Ishikawa (cell line): ENCODE results near the gene RAI14.

Experiments used
- CEBPB ChIP-seq: IDR thresholded peaks from 2 replicates; pipeline ENCODE4 v1.6.1; 2012
- CREB1 ChIP-seq: IDR thresholded peaks from 2 replicates; pipeline ENCODE4 v1.6.1; 2012; ENCODE audit warnings: low read depth
- EGR1 ChIP-seq: IDR thresholded peaks from 2 replicates; pipeline ENCODE4 v1.6.1; 2012
- EP300 ChIP-seq: IDR thresholded peaks from 2 replicates; pipeline ENCODE4 v1.6.1; 2012; ENCODE audit warnings: borderline replicate concordance
- FOXM1 ChIP-seq: IDR thresholded peaks from 2 replicates; pipeline ENCODE4 v1.6.1; 2012; ENCODE audit warnings: low read depth, borderline replicate concordance
- NFIC ChIP-seq: IDR thresholded peaks from 2 replicates; pipeline ENCODE4 v1.6.1; 2012
- RAD21 ChIP-seq: IDR thresholded peaks from 2 replicates; pipeline ENCODE4 v1.6.1; 2012; ENCODE audit warnings: low read depth
- TAF1 ChIP-seq: IDR thresholded peaks from 2 replicates; pipeline ENCODE4 v1.6.1; 2012; ENCODE audit warnings: low read depth, mild to moderate bottlenecking
- TCF12 ChIP-seq: IDR thresholded peaks from 2 replicates; pipeline ENCODE4 v1.6.1; 2012; ENCODE audit warnings: low read depth
- TEAD4 ChIP-seq: IDR thresholded peaks from 2 replicates; pipeline ENCODE4 v1.6.1; 2012
- USF1 ChIP-seq: IDR thresholded peaks from 2 replicates; pipeline ENCODE4 v1.6.1; 2012
- YY1 ChIP-seq: IDR thresholded peaks from 2 replicates; pipeline ENCODE4 v1.6.1; 2012; ENCODE audit warnings: low read depth
- ZBTB7A ChIP-seq: IDR thresholded peaks from 2 replicates; pipeline ENCODE4 v1.6.1; 2012; ENCODE audit warnings: low read depth
- TF ChIP-seq, protein P1 (sequence below): IDR thresholded peaks from 2 replicates; pipeline ENCODE4 v1.6.1; 2012; ENCODE audit warnings: low read depth, mild to moderate bottlenecking
- TF ChIP-seq, protein P2 (sequence below): IDR thresholded peaks from 2 replicates; pipeline ENCODE4 v1.6.1; 2012

RAI14 gene

GRCh38 chr5:34802834-34803563 is 146.9 kb downstream of the RAI14 start:
- TF ChIP-seq USF1 (no peak), TEAD4 (no peak), EGR1 (no peak), ZBTB7A (no peak), CEBPB (no peak), CREB1 (no peak), RAD21 (no peak), FOXM1 (no peak), TAF1 (no peak), NFIC (no peak), YY1 (no peak), EP300 (no peak), TCF12 (no peak)
- TF ChIP-seq, protein P1, sequence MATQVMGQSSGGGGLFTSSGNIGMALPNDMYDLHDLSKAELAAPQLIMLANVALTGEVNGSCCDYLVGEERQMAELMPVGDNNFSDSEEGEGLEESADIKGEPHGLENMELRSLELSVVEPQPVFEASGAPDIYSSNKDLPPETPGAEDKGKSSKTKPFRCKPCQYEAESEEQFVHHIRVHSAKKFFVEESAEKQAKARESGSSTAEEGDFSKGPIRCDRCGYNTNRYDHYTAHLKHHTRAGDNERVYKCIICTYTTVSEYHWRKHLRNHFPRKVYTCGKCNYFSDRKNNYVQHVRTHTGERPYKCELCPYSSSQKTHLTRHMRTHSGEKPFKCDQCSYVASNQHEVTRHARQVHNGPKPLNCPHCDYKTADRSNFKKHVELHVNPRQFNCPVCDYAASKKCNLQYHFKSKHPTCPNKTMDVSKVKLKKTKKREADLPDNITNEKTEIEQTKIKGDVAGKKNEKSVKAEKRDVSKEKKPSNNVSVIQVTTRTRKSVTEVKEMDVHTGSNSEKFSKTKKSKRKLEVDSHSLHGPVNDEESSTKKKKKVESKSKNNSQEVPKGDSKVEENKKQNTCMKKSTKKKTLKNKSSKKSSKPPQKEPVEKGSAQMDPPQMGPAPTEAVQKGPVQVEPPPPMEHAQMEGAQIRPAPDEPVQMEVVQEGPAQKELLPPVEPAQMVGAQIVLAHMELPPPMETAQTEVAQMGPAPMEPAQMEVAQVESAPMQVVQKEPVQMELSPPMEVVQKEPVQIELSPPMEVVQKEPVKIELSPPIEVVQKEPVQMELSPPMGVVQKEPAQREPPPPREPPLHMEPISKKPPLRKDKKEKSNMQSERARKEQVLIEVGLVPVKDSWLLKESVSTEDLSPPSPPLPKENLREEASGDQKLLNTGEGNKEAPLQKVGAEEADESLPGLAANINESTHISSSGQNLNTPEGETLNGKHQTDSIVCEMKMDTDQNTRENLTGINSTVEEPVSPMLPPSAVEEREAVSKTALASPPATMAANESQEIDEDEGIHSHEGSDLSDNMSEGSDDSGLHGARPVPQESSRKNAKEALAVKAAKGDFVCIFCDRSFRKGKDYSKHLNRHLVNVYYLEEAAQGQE: no peak
- TF ChIP-seq, protein P2, sequence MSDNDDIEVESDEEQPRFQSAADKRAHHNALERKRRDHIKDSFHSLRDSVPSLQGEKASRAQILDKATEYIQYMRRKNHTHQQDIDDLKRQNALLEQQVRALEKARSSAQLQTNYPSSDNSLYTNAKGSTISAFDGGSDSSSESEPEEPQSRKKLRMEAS: no peak

GRCh38 chr5:34803974-34804732 is 148.0 kb downstream of the RAI14 start:
- TF ChIP-seq EP300 (no peak), TAF1 (no peak)

DNA sequence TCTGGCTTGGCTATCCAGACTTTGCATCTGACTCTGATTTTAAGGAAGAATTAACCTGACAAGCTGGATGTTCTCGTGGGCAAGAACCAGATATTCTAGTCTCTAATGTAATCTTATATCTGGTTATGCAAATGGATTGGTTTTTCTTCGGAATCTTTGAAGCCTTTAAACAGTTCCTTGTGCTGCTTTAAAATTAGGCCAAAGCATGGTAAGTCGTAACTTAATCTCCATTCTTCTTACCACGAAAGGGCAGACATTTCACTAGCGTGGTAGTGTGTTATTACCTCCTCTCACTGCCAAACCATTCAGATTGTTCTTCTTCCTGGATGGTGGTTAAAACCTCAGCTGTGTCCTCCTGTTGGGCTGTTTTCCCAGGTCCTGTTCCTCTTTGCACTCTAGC is 148.8 kb downstream of the RAI14 start:
- TF ChIP-seq EGR1 (no peak), CEBPB (no peak), NFIC (no peak), EP300 (no peak), FOXM1 (no peak), USF1 (no peak), YY1 (no peak), RAD21 (no peak), ZBTB7A (no peak), TAF1 (no peak), CREB1 (no peak), TEAD4 (no peak), TCF12 (no peak)
- TF ChIP-seq, protein P2: no peak
- TF ChIP-seq, protein P1: no peak

GRCh38 chr5:34806532-34806931 is 150.4 kb downstream of the RAI14 start:
- TF ChIP-seq TCF12: no peak

GRCh38 chr5:34811706-34812105 is 155.6 kb downstream of the RAI14 start:
- TF ChIP-seq ZBTB7A (no peak), EGR1 (no peak), FOXM1 (no peak), USF1 (no peak), TAF1 (no peak), RAD21 (no peak)
- TF ChIP-seq, protein P1: no peak
